Central memory CD8-positive, alpha-beta T cell (primary cell): Measurements from ENCODE around the gene KNDC1.
"Not testable (repeated sequence)": the region's sequence is repeated elsewhere in the genome, so short reads cannot be mapped to it uniquely, and the experiment has no call there.

ENCODE experiments used
- ATAC-seq: fragments of 150-1000 bp; cut with Tn5 transposase; replicated peaks from 2 replicates; pipeline ENCODE4 v1.10.0; 2022; ENCODE audit warnings: mild to moderate bottlenecking, moderate FRiP score, moderate number of reproducible peaks; ENCODE audit not compliant: poor library complexity, severe bottlenecking; ENCODE audit errors: extremely low read depth
- DNase-seq, 2 donors: peaks; one replicate each; pipeline ENCODE4 v3.0.0; 2021; ENCODE audit warnings: low spot score in 2 of 2
- H3K27ac Mint-ChIP-seq: one replicate; pipeline ENCODE4 v1.8.0; 2022; ENCODE audit warnings: low read depth, mild to moderate bottlenecking, moderate library complexity, mixed read lengths
- H3K27me3 Mint-ChIP-seq: one replicate; pipeline ENCODE4 v1.8.0; 2022; ENCODE audit warnings: mixed read lengths
- H3K36me3 Mint-ChIP-seq: one replicate; pipeline ENCODE4 v1.8.0; 2022; ENCODE audit warnings: mild to moderate bottlenecking, moderate library complexity, mixed read lengths; ENCODE audit not compliant: insufficient read depth
- H3K4me1 Mint-ChIP-seq: one replicate; pipeline ENCODE4 v1.8.0; 2022; ENCODE audit warnings: mixed read lengths
- H3K4me3 Mint-ChIP-seq: one replicate; pipeline ENCODE4 v1.8.0; 2022; ENCODE audit warnings: mild to moderate bottlenecking, moderate library complexity, mixed read lengths
- H3K9me3 Mint-ChIP-seq: one replicate; pipeline ENCODE4 v1.8.0; 2022; ENCODE audit warnings: mixed read lengths

The KNDC1 gene

GRCh38 chr10:133257489-133258065 is 97.6 kb downstream of the KNDC1 start:
- no peaks in the 10 kb centered on the region for H3K9me3 Mint-ChIP-seq

GRCh38 chr10:133258066-133258817 is 98.2 kb downstream of the KNDC1 start:
- ATAC-seq (no peak), DNase-seq (no peak)
- Mint-ChIP-seq H3K4me1 (peaks cover 36% of the 10 kb centered on the region), H3K4me3 (peak overlapping the region; percentile 53), H3K27ac (no peak overlapping the region), H3K36me3 (peaks cover 6% of the 10 kb centered on the region), H3K27me3 (no peaks in the 10 kb centered on the region), H3K9me3 (no peaks in the 10 kb centered on the region)

More at GRCh38 chr10:133257489-133258065, 97.6 kb downstream of the KNDC1 start:
- ATAC-seq (no peak), DNase-seq (no peak)
- Mint-ChIP-seq H3K4me1 (peaks cover 36% of the 10 kb centered on the region), H3K36me3 (peaks cover 4% of the 10 kb centered on the region), H3K27me3 (no peaks in the 10 kb centered on the region), H3K27ac (no peak overlapping the region), H3K4me3 (peak overlapping the region; percentile 53)

- peak overlapping the region; percentile 90 for H3K27ac Mint-ChIP-seq
- ATAC-seq (peak; percentile 33), DNase-seq (peak in 1 of 2 donors; percentile 54)
- H3K9me3 Mint-ChIP-seq, result no peaks in the 10 kb centered on the region
- no peaks in the 10 kb centered on the region for H3K27me3 Mint-ChIP-seq
- H3K4me1 Mint-ChIP-seq, result peaks cover 42% of the 10 kb centered on the region
- H3K4me3 Mint-ChIP-seq, result peak overlapping the region; percentile 74
- H3K36me3 Mint-ChIP-seq, result peaks cover 7% of the 10 kb centered on the region
These were observed 99.0 kb downstream of the KNDC1 start for GRCh38 chr10:133258818-133259601.

- ATAC-seq (no peak), DNase-seq (no peak)
- Mint-ChIP-seq H3K4me1 (peaks cover 48% of the 10 kb centered on the region), H3K27me3 (no peaks in the 10 kb centered on the region), H3K27ac (peak overlapping the region; percentile 90), H3K9me3 (no peaks in the 10 kb centered on the region), H3K4me3 (peak overlapping the region; percentile 74), H3K36me3 (peaks cover 12% of the 10 kb centered on the region)
These were observed 99.6 kb downstream of the KNDC1 start for GRCh38 chr10:133259602-133259989.

- no peaks in the 10 kb centered on the region for H3K27me3 Mint-ChIP-seq
- no peaks in the 10 kb centered on the region for H3K9me3 Mint-ChIP-seq
- H3K4me1 Mint-ChIP-seq, result peaks cover 56% of the 10 kb centered on the region
- ATAC-seq (peak; percentile 52), DNase-seq (peak; percentile 55 to 65)
- peak overlapping the region; percentile 74 for H3K4me3 Mint-ChIP-seq
- peak overlapping the region; percentile 90 for H3K27ac Mint-ChIP-seq
- H3K36me3 Mint-ChIP-seq, result peaks cover 18% of the 10 kb centered on the region
These were observed 101.1 kb downstream of the KNDC1 start for GRCh38 chr10:133260895-133261725.

GRCh38 chr10:133261726-133262325 is 101.8 kb downstream of the KNDC1 start:
- peaks cover 56% of the 10 kb centered on the region for H3K4me1 Mint-ChIP-seq
- peak overlapping the region; percentile 74 for H3K4me3 Mint-ChIP-seq
- H3K27ac Mint-ChIP-seq, result peak overlapping the region; percentile 90
- H3K36me3 Mint-ChIP-seq, result peaks cover 18% of the 10 kb centered on the region
- DNase-seq, result peak; percentile 62
- peak; percentile 45 for ATAC-seq
- no peaks in the 10 kb centered on the region for H3K9me3 Mint-ChIP-seq
- H3K27me3 Mint-ChIP-seq, result no peaks in the 10 kb centered on the region

- ATAC-seq (no peak), DNase-seq (no peak)
- peaks cover 23% of the 10 kb centered on the region for H3K36me3 Mint-ChIP-seq
- H3K27me3 Mint-ChIP-seq, result no peaks in the 10 kb centered on the region
- peak overlapping the region; percentile 36 for H3K4me3 Mint-ChIP-seq
- H3K4me1 Mint-ChIP-seq, result peaks cover 52% of the 10 kb centered on the region
- H3K27ac Mint-ChIP-seq, result no peak overlapping the region
- H3K9me3 Mint-ChIP-seq, result no peaks in the 10 kb centered on the region
These were observed 102.7 kb downstream of the KNDC1 start for GRCh38 chr10:133262696-133263095.

- no peak for ATAC-seq
- Mint-ChIP-seq H3K36me3 (peaks cover 23% of the 10 kb centered on the region), H3K4me1 (peaks cover 45% of the 10 kb centered on the region), H3K27ac (peak overlapping the region; percentile 90), H3K4me3 (peak overlapping the region; percentile 72), H3K9me3 (no peaks in the 10 kb centered on the region), H3K27me3 (no peaks in the 10 kb centered on the region)
- DNase-seq, result no peak
These were observed 103.7 kb downstream of the KNDC1 start for GRCh38 chr10:133263674-133264073.

- peaks cover 39% of the 10 kb centered on the region for H3K4me1 Mint-ChIP-seq
- peaks cover 22% of the 10 kb centered on the region for H3K36me3 Mint-ChIP-seq
- ATAC-seq (peak; percentile 50), DNase-seq (no peak)
- no peaks in the 10 kb centered on the region for H3K9me3 Mint-ChIP-seq
- H3K27ac Mint-ChIP-seq, result peak overlapping the region; percentile 90
- peak overlapping the region; percentile 72 for H3K4me3 Mint-ChIP-seq
- no peaks in the 10 kb centered on the region for H3K27me3 Mint-ChIP-seq
These were observed 104.4 kb downstream of the KNDC1 start for GRCh38 chr10:133264461-133264860.

- DNase-seq, ATAC-seq, H3K27me3 Mint-ChIP-seq, H3K9me3 Mint-ChIP-seq: not testable (repeated sequence)
- H3K4me3 Mint-ChIP-seq, result peak overlapping the region; percentile 72
- H3K36me3 Mint-ChIP-seq, result peaks cover 22% of the 10 kb centered on the region
- H3K4me1 Mint-ChIP-seq, result peaks cover 33% of the 10 kb centered on the region
- H3K27ac Mint-ChIP-seq, result peak overlapping the region; percentile 90
These were observed 105.0 kb downstream of the KNDC1 start for GRCh38 chr10:133265052-133265451.

- Mint-ChIP-seq H3K36me3 (peaks cover 30% of the 10 kb centered on the region), H3K27ac (peak overlapping the region; percentile 90), H3K9me3 (no peaks in the 10 kb centered on the region), H3K4me3 (no peak overlapping the region), H3K27me3 (no peaks in the 10 kb centered on the region), H3K4me1 (peaks cover 21% of the 10 kb centered on the region)
- DNase-seq (no peak), ATAC-seq (no peak)
These were observed 106.2 kb downstream of the KNDC1 start for GRCh38 chr10:133266056-133266795.
